ENCODE data around the gene TRAPPC1. TPM values are rescaled to one million over a fixed set of nuclear protein-coding genes. Genes with fewer than 3 reads are reported as not detected.

TRAPPC1 gene
- total RNA-seq, 2 experiments from 2014 or later = 166 to 169 TPM

DNA sequence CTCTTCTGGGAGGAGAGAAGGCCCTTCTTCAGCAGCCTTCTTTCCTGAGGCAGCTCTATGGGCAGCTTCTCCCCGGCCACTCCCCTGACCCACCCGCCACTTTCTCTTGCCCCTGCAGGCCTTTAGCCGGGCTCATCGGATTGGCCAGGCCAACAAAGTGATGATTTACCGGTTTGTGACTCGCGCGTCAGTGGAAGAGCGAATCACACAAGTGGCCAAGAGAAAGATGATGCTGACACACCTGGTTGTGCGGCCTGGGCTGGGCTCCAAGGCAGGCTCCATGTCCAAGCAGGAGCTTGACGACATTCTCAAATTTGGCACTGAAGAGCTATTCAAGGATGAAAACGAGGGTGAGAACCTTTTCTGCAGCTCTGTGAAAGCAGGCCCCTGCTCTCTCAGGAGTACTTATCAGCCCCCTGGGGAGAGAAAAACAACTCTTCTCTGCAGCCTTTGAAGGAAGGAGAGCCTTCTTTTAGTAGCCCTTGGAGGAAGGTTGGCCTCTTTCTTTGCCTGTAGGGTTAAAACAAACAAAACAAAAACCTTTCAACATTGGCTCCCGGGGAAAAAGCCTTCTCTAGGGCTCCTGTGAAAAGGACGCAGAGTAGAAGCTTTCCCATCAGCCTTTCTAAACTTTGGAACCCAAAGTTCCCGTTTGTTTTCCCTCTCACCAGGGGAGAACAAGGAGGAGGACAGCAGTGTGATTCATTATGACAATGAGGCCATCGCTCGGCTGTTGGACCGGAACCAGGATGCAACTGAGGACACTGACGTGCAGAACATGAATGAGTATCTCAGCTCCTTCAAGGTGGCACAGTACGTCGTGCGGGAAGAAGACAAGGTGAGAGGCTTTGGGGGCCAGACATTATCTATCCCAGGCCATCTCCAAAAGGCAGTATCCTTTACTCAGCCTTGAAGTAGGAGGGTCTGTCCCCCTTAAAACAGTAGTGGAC, 28.3 kb downstream of the TRAPPC1 start:
- POLR2A ChIA-PET = no interaction called here
- ATAC-seq (no peak), DNase-seq (no peak)
- Mint-ChIP-seq H3K9me3 (ENCODE audit: low read depth) (no peaks in the 10 kb centered on the region), H3K4me1 (no peaks in the 10 kb centered on the region), H3K36me3 (ENCODE audit: low read depth) (peaks cover 74% of the 10 kb centered on the region), H3K4me3 (no peak overlapping the region), H3K27me3 (no peaks in the 10 kb centered on the region), H3K27ac (no peak overlapping the region)
- CTCF ChIA-PET = interaction anchor here (0.9 kb wide), 1 partner anchor 42 kb away, joined by 4 read pairs; no protein-coding TSS in a partner anchor
- intact Hi-C loops (cut with DNase I, micrococcal nuclease) = no loop called here

GRCh38 chr17:7897773-7898172, 34.0 kb downstream of the TRAPPC1 start:
- CTCF ChIA-PET = interaction anchor here (0.6 to 2.3 kb wide), 17 partner anchors 9 to 145 kb away, joined by 3 to 16 read pairs (median 4); partner anchors contain the start of genes CHD3 and KDM6B
- H3K4me3 Mint-ChIP-seq = no peak overlapping the region
- no peaks in the 10 kb centered on the region for H3K27me3 Mint-ChIP-seq
- ATAC-seq = peak; percentile 82
- POLR2A ChIA-PET = no interaction called here
- peak; percentile 33 for DNase-seq
- intact Hi-C loops (cut with DNase I, micrococcal nuclease) = no loop called here
- peak overlapping the region; percentile 55 for H3K27ac Mint-ChIP-seq
- H3K4me1 Mint-ChIP-seq = peaks cover 16% of the 10 kb centered on the region
- H3K9me3 Mint-ChIP-seq (ENCODE audit: low read depth) = no peaks in the 10 kb centered on the region
- H3K36me3 Mint-ChIP-seq (ENCODE audit: low read depth) = peaks cover 81% of the 10 kb centered on the region

- H3K27me3 Mint-ChIP-seq = no peaks in the 10 kb centered on the region
- intact Hi-C loops (cut with DNase I, micrococcal nuclease) = no loop called here
- no peak for ATAC-seq
- CTCF ChIA-PET = interaction anchor here (0.7 to 2.3 kb wide), 8 partner anchors 8 to 93 kb away, joined by 3 to 16 read pairs (median 6); partner anchors contain the start of genes CHD3 and KDM6B
- POLR2A ChIA-PET = no interaction called here
- no peak overlapping the region for H3K4me3 Mint-ChIP-seq
- no peaks in the 10 kb centered on the region for H3K9me3 Mint-ChIP-seq (ENCODE audit: low read depth)
- H3K4me1 Mint-ChIP-seq = peaks cover 17% of the 10 kb centered on the region
- peak overlapping the region; percentile 55 for H3K27ac Mint-ChIP-seq
- DNase-seq = no peak
- peaks cover 77% of the 10 kb centered on the region for H3K36me3 Mint-ChIP-seq (ENCODE audit: low read depth)
Observed at GRCh38 chr17:7897090-7897489, 34.7 kb downstream of the TRAPPC1 start.

DNA sequence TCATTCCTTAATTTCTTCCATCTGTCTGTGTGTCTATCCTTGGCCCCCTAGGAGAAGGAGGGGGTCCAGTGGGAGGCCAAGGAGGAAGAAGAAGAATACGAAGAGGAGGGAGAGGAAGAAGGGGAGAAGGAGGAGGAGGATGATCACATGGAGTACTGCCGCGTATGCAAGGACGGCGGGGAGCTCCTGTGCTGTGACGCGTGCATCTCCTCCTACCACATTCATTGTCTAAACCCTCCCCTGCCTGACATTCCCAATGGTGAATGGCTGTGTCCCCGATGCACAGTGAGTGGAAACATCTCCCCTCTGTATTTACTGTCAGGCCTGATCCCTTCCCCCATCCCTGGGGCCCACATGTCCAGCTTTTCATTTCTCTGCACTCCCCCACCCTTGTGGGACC, 36.9 kb downstream of the TRAPPC1 start:
- no peak for ATAC-seq
- Mint-ChIP-seq H3K36me3 (ENCODE audit: low read depth) (peaks cover 81% of the 10 kb centered on the region), H3K4me3 (no peak overlapping the region), H3K4me1 (peaks cover 19% of the 10 kb centered on the region), H3K9me3 (ENCODE audit: low read depth) (no peaks in the 10 kb centered on the region), H3K27me3 (no peaks in the 10 kb centered on the region), H3K27ac (peak overlapping the region; percentile 37)
- DNase-seq = no peak
- ChIA-PET POLR2A (no interaction called here), CTCF (no interaction called here)
- intact Hi-C loops (cut with DNase I, micrococcal nuclease) = no loop called here

DNA sequence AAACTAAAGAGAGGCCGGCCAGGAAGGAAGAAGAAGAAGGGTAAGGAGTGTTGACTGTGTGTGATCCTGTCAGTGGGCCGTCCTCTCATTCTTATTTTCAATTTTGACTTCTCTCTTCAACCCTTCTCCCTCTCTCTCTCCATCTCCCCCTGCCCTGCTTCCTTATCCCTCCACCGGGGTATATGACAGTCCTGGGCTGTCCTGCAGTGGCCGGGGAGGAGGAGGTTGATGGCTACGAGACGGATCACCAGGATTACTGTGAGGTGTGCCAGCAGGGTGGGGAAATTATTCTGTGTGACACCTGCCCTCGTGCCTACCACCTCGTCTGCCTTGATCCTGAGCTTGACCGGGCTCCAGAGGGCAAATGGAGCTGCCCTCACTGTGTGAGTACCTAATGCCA, 37.5 kb downstream of the TRAPPC1 start:
- Mint-ChIP-seq H3K4me3 (no peak overlapping the region), H3K27me3 (no peaks in the 10 kb centered on the region), H3K4me1 (peaks cover 19% of the 10 kb centered on the region), H3K27ac (no peak overlapping the region), H3K36me3 (ENCODE audit: low read depth) (peaks cover 79% of the 10 kb centered on the region), H3K9me3 (ENCODE audit: low read depth) (no peaks in the 10 kb centered on the region)
- CTCF ChIA-PET = no interaction called here
- intact Hi-C loops (cut with DNase I, micrococcal nuclease) = no loop called here
- ATAC-seq = no peak
- no peak for DNase-seq
- POLR2A ChIA-PET = no interaction called here

- no peak overlapping the region for H3K4me3 Mint-ChIP-seq
- no peaks in the 10 kb centered on the region for H3K9me3 Mint-ChIP-seq (ENCODE audit: low read depth)
- CTCF ChIA-PET = interaction anchor here (0.6 kb wide), 1 partner anchor 158 kb away, joined by 3 read pairs; no protein-coding TSS in a partner anchor
- DNase-seq (no peak), ATAC-seq (no peak)
- peaks cover 70% of the 10 kb centered on the region for H3K36me3 Mint-ChIP-seq (ENCODE audit: low read depth)
- no peaks in the 10 kb centered on the region for H3K27me3 Mint-ChIP-seq
- H3K27ac Mint-ChIP-seq = no peak overlapping the region
- POLR2A ChIA-PET = no interaction called here
- peaks cover 19% of the 10 kb centered on the region for H3K4me1 Mint-ChIP-seq
- intact Hi-C loops (cut with DNase I, micrococcal nuclease) = no loop called here
Observed at GRCh38 chr17:7893187-7893880, 38.4 kb downstream of the TRAPPC1 start.

DNA sequence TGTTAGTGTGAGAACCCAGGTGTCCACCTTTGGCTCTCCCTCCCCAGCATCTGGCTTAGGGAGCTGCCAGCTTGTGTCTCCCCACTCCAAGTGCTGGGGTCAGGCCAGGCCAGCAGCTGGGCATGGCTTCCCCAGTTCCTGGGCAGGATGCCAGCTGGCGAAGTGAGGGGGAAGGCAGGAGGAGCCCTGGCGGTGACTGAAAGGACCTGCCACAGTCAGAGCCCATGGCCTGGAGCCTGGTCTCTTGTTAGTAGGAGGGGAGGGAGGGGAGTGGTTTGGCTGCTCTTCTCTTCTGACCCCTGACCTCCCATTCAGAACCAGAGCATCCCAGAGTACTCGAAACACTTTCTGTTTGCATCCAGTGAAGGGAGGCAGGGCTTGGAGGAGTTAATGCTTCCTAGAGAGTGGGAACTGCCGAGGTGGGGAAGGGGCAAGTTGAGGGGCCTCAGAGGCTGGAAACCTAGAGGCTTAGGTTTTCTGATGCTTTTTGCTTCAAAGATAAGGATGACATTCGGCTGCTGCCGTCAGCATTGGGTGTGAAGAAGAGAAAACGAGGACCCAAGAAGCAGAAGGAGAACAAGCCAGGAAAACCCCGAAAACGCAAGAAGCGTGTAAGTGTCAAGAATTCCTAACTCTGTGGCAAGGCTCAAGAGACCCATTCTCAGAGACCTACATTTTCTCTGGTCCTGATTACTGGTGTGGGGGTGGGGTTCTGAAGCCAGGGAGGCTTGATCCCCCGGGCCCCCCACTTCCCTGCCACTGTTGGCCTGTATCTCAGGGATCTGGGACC, 42.4 kb downstream of the TRAPPC1 start:
- DNase-seq = peak; percentile 71
- intact Hi-C loops (cut with DNase I, micrococcal nuclease) = no loop called here
- no peak for ATAC-seq
- CTCF ChIA-PET = interaction anchor here (0.8 to 1.4 kb wide), 4 partner anchors 8 to 101 kb away, joined by 3 to 6 read pairs (median 4); no protein-coding TSS in a partner anchor
- H3K27ac Mint-ChIP-seq = no peak overlapping the region
- peaks cover 3% of the 10 kb centered on the region for H3K4me1 Mint-ChIP-seq
- H3K9me3 Mint-ChIP-seq (ENCODE audit: low read depth) = no peaks in the 10 kb centered on the region
- POLR2A ChIA-PET = no interaction called here
- H3K4me3 Mint-ChIP-seq = no peak overlapping the region
- H3K27me3 Mint-ChIP-seq = no peaks in the 10 kb centered on the region
- peaks cover 44% of the 10 kb centered on the region for H3K36me3 Mint-ChIP-seq (ENCODE audit: low read depth)

DNA sequence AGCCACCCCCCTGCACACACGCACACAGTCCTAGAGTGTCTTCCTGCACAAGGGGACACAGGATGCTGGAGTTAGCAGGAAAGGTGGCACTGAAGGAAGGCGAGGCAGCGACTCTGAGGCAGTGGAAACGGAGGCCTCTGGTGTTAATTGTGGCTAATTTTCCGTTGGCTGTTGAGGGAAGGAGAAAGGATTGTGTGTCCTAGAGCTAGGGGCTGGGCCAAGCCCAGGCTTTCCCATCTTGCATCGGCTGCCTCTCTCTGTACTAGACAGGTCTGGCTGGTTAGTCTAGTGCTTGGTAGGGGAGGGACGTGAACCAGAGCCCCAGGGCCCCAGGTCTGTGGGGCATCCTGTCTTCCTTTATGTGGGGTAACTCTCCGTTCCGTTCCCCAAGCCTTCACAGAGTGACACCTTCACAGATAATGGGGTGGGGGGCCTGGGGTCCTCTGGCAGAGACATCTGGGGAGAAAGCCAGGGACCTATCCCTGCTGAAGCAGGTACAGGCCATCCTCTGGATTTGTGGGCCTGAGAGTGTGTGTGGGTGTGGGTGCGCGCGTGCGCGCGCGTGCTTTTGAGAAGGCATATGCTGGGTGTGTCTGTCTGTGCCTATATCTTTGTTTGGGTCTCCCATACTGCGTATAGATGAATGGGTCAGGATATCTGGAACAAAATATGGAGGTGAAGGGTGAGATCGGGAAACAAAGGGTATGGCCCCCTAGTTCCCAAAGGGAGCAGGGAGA, 43.4 kb downstream of the TRAPPC1 start, which contains the start of gene CHD3:
Gene CHD3 (plus strand): TSS at position 606 of the 737 bp plus-strand sequence. CDS start 212 bp downstream, outside the sequence.
- ChIA-PET CTCF (interaction anchor here (0.8 to 1.4 kb wide), 5 partner anchors 9 to 185 kb away, joined by 3 to 6 read pairs (median 3); no protein-coding TSS in a partner anchor), POLR2A (no interaction called here)
- DNase-seq = peak; percentile 82
- Mint-ChIP-seq H3K36me3 (ENCODE audit: low read depth) (peaks cover 34% of the 10 kb centered on the region), H3K4me3 (no peak within 1 kb of the TSS), H3K27ac (no peak within 1 kb of the TSS), H3K27me3 (no peaks in the 10 kb centered on the region), H3K9me3 (ENCODE audit: low read depth) (no peaks in the 10 kb centered on the region), H3K4me1 (peaks cover 4% of the 10 kb centered on the region)
- ATAC-seq = peak; percentile 18
- intact Hi-C loops (cut with DNase I, micrococcal nuclease) = no loop called here

DNA sequence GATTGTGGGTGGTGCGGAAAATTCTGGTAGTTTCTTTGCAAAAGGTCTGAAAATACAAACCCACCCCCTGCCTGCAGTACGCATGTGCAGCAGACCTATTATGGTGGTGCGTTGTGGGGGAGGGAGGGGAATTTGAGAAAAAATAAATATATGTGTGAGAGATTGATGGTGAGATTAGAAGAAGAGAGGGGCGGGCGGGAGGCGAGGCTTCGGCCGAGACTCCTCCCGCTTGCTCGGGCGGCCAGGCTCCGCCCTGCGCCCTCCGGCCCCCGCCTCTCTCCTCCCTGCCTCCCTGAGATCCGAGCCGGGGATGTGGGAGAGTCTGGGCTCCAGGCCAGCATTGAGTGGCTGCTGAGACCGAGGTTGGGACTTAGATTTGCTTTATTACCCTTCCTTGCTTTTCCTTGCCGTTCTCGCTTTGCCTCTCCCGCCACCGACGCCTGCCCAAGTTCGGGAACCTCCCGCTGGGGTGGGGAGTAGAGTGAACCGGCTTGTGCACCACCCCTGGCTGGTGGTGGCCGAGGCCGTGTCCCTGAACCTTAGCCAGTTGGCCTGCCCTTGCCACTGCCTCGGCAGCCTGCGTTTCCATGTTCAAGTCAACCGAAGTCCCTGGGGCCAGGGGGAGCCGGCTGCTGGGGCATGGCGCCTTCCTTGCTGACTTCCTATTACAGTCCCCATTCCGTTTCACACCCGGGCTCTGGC, 44.1 kb downstream of the TRAPPC1 start:
- Mint-ChIP-seq H3K36me3 (ENCODE audit: low read depth) (peaks cover 30% of the 10 kb centered on the region), H3K4me1 (peaks cover 4% of the 10 kb centered on the region), H3K27ac (no peak overlapping the region), H3K9me3 (ENCODE audit: low read depth) (no peaks in the 10 kb centered on the region), H3K4me3 (no peak overlapping the region), H3K27me3 (no peaks in the 10 kb centered on the region)
- peak; percentile 79 for ATAC-seq
- DNase-seq = peak; percentile 94
- POLR2A ChIA-PET = no interaction called here
- CTCF ChIA-PET = interaction anchor here (1.0 kb wide), 1 partner anchor 186 kb away, joined by 3 read pairs; no protein-coding TSS in a partner anchor
- intact Hi-C loops (cut with DNase I, micrococcal nuclease) = loop anchor here (1.0 to 2.0 kb wide), 18 partner anchors 25 to 579 kb away; partner anchors contain the start of genes CNTROB (in 2 of the 2), NAA38 (in 2 of the 2), ALOXE3 (in 1 of the 2) and CTC1 (in 1 of the 2)

- Mint-ChIP-seq H3K27me3 (no peaks in the 10 kb centered on the region), H3K4me3 (no peak overlapping the region), H3K4me1 (peaks cover 3% of the 10 kb centered on the region), H3K27ac (no peak overlapping the region), H3K36me3 (ENCODE audit: low read depth) (peaks cover 29% of the 10 kb centered on the region), H3K9me3 (ENCODE audit: low read depth) (no peaks in the 10 kb centered on the region)
- intact Hi-C loops (cut with DNase I, micrococcal nuclease) = loop anchor here (1.0 to 2.0 kb wide), 18 partner anchors 25 to 578 kb away; partner anchors contain the start of genes CNTROB (in 2 of the 2), NAA38 (in 2 of the 2), ALOXE3 (in 1 of the 2) and CTC1 (in 1 of the 2)
- ChIA-PET POLR2A (no interaction called here), CTCF (interaction anchor here (1.4 kb wide), 1 partner anchor 22 kb away, joined by 6 read pairs; no protein-coding TSS in a partner anchor)
- ATAC-seq (no peak), DNase-seq (no peak)
Observed at GRCh38 chr17:7887038-7887481, 44.7 kb downstream of the TRAPPC1 start.
